GM18508 (cell line): ENCODE measurements around the gene GPR135.
A peak's percentile ranks its signal among the peaks of the same experiment; 100 is the strongest.
"Not testable (repeated sequence)": the region's sequence is repeated elsewhere in the genome, so short reads cannot be mapped to it uniquely, and the experiment has no call there.

Experiments used
- ATAC-seq: cut with Tn5 transposase; IDR thresholded peaks from one replicate; pipeline ENCODE4 v1.9.1; 2021; ENCODE audit warnings: moderate number of reproducible peaks; ENCODE audit not compliant: insufficient read depth, unreplicated experiment

The GPR135 gene

GRCh38 chr14:59475709-59476108, 10.5 kb upstream of the GPR135 start:
- ATAC-seq, result no peak

- ATAC-seq, result no peak
These were observed 9.0 kb upstream of the GPR135 start for GRCh38 chr14:59474172-59474571.

- ATAC-seq, result peak; percentile 46
These were observed 479 bp downstream of the GPR135 start for GRCh38 chr14:59464486-59465315.

DNA sequence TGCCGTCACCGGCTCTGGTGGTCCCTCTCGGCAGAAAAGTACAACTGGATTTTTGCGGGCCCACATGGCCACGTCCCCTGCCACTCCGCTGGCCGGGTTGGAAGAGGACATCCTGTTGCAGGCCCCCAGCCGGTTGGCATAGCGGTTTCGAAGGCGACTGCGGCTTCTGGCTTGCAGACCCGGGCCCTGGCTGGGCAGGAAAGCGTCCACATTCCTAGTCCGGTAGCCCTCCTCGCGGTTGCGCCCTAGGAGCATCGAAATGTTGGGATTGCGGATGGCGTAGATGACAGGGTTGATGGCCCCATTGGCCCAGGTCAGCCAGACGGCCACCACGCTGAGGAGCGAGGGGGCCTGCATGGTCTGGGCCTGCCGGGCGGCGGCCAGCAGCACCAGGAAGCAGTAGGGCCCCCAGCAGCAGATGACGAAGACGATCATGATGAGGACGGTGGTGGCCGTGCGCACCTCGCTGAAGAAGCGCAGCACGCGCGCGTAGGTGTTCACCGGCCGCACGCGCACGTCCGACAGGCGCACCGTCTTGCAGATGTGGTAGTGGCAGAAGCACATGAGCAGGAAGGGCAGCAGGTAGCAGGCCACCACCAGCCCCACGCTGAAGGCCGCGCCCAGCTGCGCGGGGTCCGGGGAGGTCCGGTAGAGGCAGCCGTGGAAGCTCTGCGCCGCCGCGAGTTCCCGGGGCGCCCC, 1.2 kb downstream of the GPR135 start:
- ATAC-seq, result peak; percentile 9

- ATAC-seq, result no peak
These were observed 3.3 kb downstream of the GPR135 start for GRCh38 chr14:59461891-59462290.

DNA sequence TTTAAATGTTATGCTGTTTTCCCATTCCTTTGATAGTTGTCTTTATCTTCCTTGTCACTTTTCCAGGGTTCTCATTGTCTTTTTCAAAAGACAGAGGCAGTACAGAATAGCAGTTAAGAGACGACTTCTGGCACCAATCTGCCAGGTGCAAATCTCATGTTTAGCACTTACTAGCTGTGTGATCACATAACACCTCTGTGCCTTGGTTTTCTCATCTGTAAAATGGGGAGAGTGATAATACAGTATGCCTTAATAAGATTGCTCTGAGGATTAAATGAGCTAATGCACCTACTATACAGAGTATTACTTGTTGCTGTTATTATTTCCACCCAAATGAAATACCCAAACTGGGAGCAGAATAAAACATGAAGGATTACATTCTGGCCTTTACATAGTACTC, 4.8 kb downstream of the GPR135 start:
- no peak for ATAC-seq

DNA sequence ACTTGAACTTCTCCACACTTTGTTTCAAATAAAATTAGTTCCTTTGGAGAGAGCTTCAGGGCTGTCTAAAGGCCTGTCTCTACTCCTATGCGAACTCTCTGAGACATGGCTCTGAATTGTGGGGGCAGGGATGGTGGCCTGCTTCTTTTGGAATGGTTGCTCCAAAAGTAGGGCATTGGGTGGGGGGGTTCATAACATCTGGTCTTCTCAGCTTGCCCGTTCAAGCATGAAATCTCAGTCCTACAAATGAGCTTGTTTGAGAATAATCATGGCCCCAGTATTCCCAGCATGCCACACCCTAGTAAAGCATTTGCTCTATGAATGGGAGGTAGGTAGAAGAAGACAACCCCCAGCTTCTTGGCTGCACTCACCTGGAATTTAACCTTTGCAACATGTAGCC, 6.7 kb downstream of the GPR135 start:
- ATAC-seq, result no peak

DNA sequence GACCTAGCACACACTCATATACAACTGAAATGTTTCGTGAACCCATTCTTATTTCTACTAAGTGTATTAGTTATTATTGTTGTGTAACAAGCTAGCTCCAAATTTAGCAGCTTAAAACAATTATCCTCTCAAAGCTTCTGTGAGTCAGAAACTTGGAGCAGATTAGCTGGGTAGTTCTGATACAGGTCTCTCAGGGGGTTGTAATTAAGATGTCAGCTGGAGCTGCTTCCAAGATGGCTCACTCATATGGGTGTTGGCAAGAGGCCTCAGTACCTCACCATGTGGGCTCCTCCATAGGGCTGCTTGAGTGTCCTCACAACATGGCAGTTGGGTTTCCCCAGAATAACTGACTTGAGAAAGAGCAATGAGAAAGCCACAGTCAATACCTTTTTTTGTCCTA, 9.8 kb downstream of the GPR135 start:
- no peak for ATAC-seq

- ATAC-seq, result no peak
These were observed 11.0 kb downstream of the GPR135 start for GRCh38 chr14:59454139-59454538.

DNA sequence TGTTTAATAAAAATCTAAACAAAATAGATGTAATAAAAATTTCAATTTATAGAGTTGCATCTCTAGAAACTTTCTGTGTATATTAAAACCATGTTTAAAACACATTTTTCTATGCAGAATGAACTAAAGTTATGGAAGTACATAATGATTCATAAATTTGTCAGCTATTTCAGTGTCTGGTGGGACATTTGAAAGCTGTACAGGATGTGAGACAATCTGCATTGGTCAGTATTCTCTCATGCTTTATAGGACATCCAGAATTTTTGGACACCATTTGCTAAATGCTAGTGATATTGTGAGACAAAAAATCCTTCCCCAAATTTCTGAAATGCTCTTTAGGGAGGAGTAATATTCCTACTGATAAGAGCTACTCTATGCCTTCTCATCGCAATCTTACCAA, 13.3 kb downstream of the GPR135 start:
- no peak for ATAC-seq

- ATAC-seq, result no peak
These were observed 14.5 kb downstream of the GPR135 start for GRCh38 chr14:59450716-59451115.

DNA sequence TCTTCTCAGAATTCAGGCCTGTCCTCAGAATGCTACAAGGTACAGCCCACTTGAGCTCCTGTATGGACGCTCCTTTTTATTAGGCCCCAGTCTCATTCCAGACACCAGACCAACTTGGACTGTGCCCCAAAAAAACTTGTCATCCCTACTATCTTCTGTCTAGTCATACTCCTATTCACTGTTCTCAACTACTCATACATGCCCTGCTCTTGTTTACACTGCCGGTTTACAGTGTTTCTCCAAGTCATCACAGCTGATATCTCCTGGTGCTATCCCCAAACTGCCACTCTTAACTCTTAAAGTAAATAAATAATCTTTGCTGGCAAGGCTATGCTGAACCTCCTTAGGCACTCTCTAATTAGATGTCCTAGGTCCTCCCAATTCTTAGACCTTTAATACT, 16.5 kb downstream of the GPR135 start:
- ATAC-seq, result not testable (repeated sequence)

- ATAC-seq, result no peak
These were observed 25.8 kb downstream of the GPR135 start for GRCh38 chr14:59439256-59439965.

DNA sequence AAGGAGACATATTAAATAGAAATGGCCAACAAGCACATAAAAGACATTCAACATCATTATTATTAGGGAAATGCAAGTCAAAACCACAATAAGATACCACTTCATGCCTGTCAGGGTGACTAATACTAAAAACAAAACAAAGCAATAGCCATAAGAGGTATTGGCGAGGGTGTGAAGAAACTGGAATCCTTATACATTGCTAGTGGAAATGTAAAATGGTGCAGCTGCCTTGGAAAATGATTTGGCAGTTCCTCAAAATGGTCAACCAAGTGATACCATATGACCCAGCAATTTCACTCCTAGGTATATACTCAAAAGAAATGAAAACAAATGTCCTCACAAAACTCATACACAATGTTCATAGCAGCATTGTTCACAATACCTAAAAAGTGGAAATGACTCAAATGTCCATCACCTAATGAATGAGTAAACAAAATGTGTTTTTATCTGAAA, 27.0 kb downstream of the GPR135 start:
- no peak for ATAC-seq

GRCh38 chr14:59435987-59436386, 29.2 kb downstream of the GPR135 start:
- ATAC-seq, result no peak

GRCh38 chr14:59435101-59435500, 30.1 kb downstream of the GPR135 start:
- no peak for ATAC-seq

GRCh38 chr14:59429790-59430189, 35.4 kb downstream of the GPR135 start:
- ATAC-seq, result no peak

DNA sequence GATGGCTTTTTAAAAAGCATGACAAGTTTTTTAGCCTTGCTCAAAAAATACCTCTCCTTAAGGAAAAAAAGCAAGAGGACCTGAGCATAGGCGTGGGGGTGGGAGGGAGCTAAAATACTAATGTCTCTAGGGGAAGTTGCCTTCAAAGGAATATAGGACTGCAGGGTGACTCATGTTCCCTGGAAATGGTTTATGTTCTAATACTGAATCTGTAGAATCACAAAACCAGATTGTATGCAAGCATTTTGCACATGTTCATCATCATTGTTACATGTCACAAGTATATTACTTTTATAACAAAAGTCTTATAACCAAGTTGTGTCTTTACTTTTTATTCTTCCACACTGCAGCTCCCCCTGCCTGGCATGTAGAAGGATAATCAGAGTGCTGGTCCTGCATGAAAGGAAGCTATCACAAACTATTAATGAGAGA, 36.6 kb downstream of the GPR135 start:
- no peak for ATAC-seq

GRCh38 chr14:59427653-59428580, 37.3 kb downstream of the GPR135 start:
- ATAC-seq, result no peak
